ENCODE measurements around the gene FMOD.
A peak's percentile ranks its signal among the peaks of the same experiment; 100 is the strongest.

Gene FMOD

DNA sequence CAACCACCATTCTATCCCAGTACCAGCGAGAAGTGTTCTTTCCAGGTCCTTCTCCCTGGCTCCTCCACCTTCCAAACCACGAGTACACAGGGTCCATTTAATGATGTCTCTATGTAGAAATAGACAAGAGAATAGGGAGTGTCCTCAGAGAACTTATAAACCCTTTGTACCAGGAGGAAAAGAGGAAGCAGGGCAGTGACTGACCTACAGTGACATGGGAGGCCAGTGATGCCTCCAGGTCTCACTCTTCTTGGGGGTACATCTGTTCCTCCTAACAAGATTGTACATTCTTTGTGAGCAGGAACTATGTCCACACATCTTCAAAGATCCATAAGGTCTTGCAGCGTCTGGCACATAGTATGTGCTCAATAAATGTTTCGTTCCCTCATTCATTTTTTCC is 18.7 kb upstream of the FMOD start:
- Histone ChIP-seq H3K36me3 (ENCODE audit: control insufficient read depth in 2 of 2, insufficient read depth in 1 of 2, low read length in 2 of 2) (no peaks in the 10 kb centered on the region), H3K9me3 (ENCODE audit: control insufficient read depth, insufficient read depth, low read depth, low read length) (no peaks in the 10 kb centered on the region), H3K4me3 (ENCODE audit: low read depth, low read length) (no peak overlapping the region), H3K4me1 (ENCODE audit: control insufficient read depth, insufficient read depth, low read length) (no peaks in the 10 kb centered on the region), H3K27ac (ENCODE audit: extremely low read depth, low read depth, low read length) (no peak overlapping the region)
- no peak for TF ChIP-seq GLI4 (tag by site-specific recombination; IDR thresholded peaks at IDR 0.05)
- TF ChIP-seq, protein P1, sequence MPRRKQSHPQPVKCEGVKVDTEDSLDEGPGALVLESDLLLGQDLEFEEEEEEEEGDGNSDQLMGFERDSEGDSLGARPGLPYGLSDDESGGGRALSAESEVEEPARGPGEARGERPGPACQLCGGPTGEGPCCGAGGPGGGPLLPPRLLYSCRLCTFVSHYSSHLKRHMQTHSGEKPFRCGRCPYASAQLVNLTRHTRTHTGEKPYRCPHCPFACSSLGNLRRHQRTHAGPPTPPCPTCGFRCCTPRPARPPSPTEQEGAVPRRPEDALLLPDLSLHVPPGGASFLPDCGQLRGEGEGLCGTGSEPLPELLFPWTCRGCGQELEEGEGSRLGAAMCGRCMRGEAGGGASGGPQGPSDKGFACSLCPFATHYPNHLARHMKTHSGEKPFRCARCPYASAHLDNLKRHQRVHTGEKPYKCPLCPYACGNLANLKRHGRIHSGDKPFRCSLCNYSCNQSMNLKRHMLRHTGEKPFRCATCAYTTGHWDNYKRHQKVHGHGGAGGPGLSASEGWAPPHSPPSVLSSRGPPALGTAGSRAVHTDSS (tag by site-specific recombination; IDR thresholded peaks at IDR 0.05) = no peak
- no peak for TF ChIP-seq ZNF571 (tag by site-specific recombination; IDR thresholded peaks at IDR 0.05)
- peak; percentile 71 for TF ChIP-seq ZNF664 (tag by site-specific recombination; IDR thresholded peaks at IDR 0.05)
- TF ChIP-seq, protein P2, sequence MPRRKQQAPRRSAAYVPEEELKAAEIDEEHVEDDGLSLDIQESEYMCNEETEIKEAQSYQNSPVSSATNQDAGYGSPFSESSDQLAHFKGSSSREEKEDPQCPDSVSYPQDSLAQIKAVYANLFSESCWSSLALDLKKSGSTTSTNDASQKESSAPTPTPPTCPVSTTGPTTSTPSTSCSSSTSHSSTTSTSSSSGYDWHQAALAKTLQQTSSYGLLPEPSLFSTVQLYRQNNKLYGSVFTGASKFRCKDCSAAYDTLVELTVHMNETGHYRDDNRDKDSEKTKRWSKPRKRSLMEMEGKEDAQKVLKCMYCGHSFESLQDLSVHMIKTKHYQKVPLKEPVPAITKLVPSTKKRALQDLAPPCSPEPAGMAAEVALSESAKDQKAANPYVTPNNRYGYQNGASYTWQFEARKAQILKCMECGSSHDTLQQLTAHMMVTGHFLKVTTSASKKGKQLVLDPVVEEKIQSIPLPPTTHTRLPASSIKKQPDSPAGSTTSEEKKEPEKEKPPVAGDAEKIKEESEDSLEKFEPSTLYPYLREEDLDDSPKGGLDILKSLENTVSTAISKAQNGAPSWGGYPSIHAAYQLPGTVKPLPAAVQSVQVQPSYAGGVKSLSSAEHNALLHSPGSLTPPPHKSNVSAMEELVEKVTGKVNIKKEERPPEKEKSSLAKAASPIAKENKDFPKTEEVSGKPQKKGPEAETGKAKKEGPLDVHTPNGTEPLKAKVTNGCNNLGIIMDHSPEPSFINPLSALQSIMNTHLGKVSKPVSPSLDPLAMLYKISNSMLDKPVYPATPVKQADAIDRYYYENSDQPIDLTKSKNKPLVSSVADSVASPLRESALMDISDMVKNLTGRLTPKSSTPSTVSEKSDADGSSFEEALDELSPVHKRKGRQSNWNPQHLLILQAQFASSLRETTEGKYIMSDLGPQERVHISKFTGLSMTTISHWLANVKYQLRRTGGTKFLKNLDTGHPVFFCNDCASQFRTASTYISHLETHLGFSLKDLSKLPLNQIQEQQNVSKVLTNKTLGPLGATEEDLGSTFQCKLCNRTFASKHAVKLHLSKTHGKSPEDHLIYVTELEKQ (tag by site-specific recombination; IDR thresholded peaks at IDR 0.05; ENCODE audit: borderline replicate concordance) = no peak
- no peak for TF ChIP-seq ZNF24 (tag by site-specific recombination; IDR thresholded peaks at IDR 0.05)
- TF ChIP-seq ZSCAN23 (tag by site-specific recombination; IDR thresholded peaks at IDR 0.05) = no peak
- TF ChIP-seq ZNF157 (tag by site-specific recombination; IDR thresholded peaks at IDR 0.05) = no peak
- ChIA-PET CTCF (interaction anchor here (1.5 kb wide), 1 partner anchor 27 kb away, joined by 7 read pairs; no protein-coding TSS in a partner anchor), POLR2A (no interaction called here)

DNA sequence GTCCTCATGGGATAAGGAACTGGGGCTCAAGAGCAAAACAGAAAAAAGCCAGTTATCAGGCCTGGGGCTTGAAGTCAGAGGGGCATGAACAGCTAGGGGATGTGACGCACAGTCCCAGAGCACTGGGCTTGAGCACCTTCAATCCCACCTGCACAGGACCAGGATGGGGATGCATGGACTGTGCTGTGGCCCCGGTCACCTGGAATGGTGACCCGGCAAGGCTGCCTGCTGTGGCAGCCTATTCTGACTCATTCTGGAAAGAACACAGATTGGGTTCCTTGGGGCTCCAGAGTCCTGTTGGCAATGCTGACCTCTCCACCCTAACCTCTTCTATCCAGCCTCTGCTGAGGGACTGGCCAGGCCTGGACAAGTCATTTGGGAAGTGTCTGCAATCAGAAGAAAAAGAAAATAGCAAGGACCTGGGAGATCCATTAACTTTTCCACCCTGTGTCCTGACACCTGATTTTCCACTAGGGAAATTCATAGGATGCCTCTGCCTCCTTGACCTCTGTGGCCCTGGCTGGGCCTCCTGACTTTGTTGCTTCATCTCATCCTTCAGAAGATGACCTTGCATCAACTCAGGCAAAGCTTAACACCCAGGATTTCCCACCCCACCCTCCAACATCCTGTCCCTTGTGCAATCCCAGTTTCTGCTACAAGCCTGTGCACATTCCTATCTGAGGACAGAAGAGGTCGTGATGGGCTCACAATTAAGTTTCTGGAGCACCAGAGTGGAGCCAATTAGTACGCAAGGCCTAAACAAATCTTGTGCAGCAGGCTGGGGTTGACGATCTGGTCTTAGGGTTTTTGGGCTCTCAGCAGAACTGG is 17.9 kb upstream of the FMOD start:
- H3K4me1 ChIP-seq (ENCODE audit: control insufficient read depth, insufficient read depth, low read length) = no peaks in the 10 kb centered on the region
- POLR2A ChIA-PET = no interaction called here
- CTCF ChIA-PET = no interaction called here
- no peaks in the 10 kb centered on the region for H3K36me3 ChIP-seq (ENCODE audit: control insufficient read depth in 2 of 2, insufficient read depth in 1 of 2, low read length in 2 of 2)
- H3K27ac ChIP-seq (ENCODE audit: extremely low read depth, low read depth, low read length) = no peak overlapping the region
- no peaks in the 10 kb centered on the region for H3K9me3 ChIP-seq (ENCODE audit: control insufficient read depth, insufficient read depth, low read depth, low read length)
- no peak overlapping the region for H3K4me3 ChIP-seq (ENCODE audit: low read depth, low read length)
- TF ChIP-seq, protein P3, sequence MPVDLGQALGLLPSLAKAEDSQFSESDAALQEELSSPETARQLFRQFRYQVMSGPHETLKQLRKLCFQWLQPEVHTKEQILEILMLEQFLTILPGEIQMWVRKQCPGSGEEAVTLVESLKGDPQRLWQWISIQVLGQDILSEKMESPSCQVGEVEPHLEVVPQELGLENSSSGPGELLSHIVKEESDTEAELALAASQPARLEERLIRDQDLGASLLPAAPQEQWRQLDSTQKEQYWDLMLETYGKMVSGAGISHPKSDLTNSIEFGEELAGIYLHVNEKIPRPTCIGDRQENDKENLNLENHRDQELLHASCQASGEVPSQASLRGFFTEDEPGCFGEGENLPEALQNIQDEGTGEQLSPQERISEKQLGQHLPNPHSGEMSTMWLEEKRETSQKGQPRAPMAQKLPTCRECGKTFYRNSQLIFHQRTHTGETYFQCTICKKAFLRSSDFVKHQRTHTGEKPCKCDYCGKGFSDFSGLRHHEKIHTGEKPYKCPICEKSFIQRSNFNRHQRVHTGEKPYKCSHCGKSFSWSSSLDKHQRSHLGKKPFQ (tag by site-specific recombination; IDR thresholded peaks at IDR 0.05) = no peak
- TF ChIP-seq YY2 (tag by site-specific recombination; IDR thresholded peaks at IDR 0.05) = no peak
- TF ChIP-seq, protein P4, sequence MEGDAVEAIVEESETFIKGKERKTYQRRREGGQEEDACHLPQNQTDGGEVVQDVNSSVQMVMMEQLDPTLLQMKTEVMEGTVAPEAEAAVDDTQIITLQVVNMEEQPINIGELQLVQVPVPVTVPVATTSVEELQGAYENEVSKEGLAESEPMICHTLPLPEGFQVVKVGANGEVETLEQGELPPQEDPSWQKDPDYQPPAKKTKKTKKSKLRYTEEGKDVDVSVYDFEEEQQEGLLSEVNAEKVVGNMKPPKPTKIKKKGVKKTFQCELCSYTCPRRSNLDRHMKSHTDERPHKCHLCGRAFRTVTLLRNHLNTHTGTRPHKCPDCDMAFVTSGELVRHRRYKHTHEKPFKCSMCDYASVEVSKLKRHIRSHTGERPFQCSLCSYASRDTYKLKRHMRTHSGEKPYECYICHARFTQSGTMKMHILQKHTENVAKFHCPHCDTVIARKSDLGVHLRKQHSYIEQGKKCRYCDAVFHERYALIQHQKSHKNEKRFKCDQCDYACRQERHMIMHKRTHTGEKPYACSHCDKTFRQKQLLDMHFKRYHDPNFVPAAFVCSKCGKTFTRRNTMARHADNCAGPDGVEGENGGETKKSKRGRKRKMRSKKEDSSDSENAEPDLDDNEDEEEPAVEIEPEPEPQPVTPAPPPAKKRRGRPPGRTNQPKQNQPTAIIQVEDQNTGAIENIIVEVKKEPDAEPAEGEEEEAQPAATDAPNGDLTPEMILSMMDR (tag by site-specific recombination; IDR thresholded peaks at IDR 0.05) = no peak
- TF ChIP-seq, protein P5, sequence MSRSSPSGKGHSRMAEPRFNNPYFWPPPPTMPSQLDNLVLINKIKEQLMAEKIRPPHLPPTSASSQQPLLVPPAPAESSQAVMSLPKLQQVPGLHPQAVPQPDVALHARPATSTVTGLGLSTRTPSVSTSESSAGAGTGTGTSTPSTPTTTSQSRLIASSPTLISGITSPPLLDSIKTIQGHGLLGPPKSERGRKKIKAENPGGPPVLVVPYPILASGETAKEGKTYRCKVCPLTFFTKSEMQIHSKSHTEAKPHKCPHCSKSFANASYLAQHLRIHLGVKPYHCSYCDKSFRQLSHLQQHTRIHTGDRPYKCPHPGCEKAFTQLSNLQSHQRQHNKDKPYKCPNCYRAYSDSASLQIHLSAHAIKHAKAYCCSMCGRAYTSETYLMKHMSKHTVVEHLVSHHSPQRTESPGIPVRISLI (tag by site-specific recombination; IDR thresholded peaks at IDR 0.05) = no peak
- TF ChIP-seq ZNF121 (tag by site-specific recombination; IDR thresholded peaks at IDR 0.05) = no peak
- TF ChIP-seq ZNF239 (tag by site-specific recombination; IDR thresholded peaks at IDR 0.05) = no peak
- no peak for TF ChIP-seq ZNF48 (tag by site-specific recombination; IDR thresholded peaks at IDR 0.05)
- TF ChIP-seq, protein P6, sequence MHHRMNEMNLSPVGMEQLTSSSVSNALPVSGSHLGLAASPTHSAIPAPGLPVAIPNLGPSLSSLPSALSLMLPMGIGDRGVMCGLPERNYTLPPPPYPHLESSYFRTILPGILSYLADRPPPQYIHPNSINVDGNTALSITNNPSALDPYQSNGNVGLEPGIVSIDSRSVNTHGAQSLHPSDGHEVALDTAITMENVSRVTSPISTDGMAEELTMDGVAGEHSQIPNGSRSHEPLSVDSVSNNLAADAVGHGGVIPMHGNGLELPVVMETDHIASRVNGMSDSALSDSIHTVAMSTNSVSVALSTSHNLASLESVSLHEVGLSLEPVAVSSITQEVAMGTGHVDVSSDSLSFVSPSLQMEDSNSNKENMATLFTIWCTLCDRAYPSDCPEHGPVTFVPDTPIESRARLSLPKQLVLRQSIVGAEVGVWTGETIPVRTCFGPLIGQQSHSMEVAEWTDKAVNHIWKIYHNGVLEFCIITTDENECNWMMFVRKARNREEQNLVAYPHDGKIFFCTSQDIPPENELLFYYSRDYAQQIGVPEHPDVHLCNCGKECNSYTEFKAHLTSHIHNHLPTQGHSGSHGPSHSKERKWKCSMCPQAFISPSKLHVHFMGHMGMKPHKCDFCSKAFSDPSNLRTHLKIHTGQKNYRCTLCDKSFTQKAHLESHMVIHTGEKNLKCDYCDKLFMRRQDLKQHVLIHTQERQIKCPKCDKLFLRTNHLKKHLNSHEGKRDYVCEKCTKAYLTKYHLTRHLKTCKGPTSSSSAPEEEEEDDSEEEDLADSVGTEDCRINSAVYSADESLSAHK (tag by site-specific recombination; IDR thresholded peaks at IDR 0.05) = no peak
- TF ChIP-seq ZNF366 (tag by site-specific recombination; conservative IDR thresholded peaks at IDR 0.05) = no peak
- TF ChIP-seq ZNF530 (tag by site-specific recombination; IDR thresholded peaks at IDR 0.05; ENCODE audit: low read depth) = no peak
- TF ChIP-seq GFI1B (tag by site-specific recombination; IDR thresholded peaks at IDR 0.05) = no peak
- TF ChIP-seq MEIS1 (CRISPR knock-in tag; IDR thresholded peaks at IDR 0.05; ENCODE audit: borderline replicate concordance) = no peak
- TF ChIP-seq PRDM1 (tag by site-specific recombination; IDR thresholded peaks at IDR 0.05) = no peak
